Stimulated activated CD8-positive, alpha-beta memory T cell treated with anti-CD3 and anti-CD28 coated beads, Interleukin-12 subunit alpha, Interleukin-12 subunit beta, amount 100 ng/mL, for 4 hours (primary cell): Measurements from ENCODE around the gene ZNF688.
A peak's percentile ranks its signal among the peaks of the same experiment; 100 is the strongest.
"Not testable (repeated sequence)": the region's sequence is repeated elsewhere in the genome, so short reads cannot be mapped to it uniquely, and the experiment has no call there.

Source experiments
- DNase-seq: peaks from one replicate; pipeline ENCODE4 v3.0.0-alpha.2; 2020; ENCODE audit warnings: low read depth

The ZNF688 gene

DNA sequence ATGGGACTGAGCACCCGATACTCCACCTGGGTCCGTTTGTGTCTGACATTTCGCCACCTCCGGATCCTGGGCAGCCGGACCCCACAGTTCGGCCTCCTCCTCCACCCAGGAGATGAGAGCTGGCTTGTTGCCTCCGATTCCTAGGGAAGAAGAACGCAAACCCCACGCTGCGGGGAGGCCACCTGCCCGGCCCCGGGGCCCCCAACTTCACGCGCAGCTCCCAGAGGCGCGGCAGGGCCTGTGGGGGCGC lies 13.9 kb downstream of the ZNF688 start:
- DNase-seq = no peak

DNA sequence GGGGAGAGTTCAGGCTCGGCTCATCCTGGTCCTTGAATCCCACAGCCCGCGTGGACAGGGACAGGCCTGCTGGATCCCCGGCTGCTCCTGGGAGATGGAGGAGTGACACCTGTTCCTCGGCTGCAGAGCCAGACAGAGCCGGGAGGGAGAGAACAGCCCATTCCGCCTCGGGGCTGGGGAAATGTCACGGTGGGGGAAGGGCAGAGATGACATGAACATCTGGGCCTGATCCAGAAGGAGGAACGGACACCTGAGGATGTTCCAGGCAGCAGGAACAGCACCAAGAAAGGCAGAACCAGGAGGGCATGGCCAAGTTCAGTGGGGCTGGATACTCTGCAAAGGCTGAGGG lies 15.4 kb downstream of the ZNF688 start:
- no peak for DNase-seq

GRCh38 chr16:30555315-30556124 lies 16.0 kb downstream of the ZNF688 start:
- DNase-seq = no peak

- no peak for DNase-seq
These were observed 16.8 kb downstream of the ZNF688 start for GRCh38 chr16:30554557-30555314.

DNA sequence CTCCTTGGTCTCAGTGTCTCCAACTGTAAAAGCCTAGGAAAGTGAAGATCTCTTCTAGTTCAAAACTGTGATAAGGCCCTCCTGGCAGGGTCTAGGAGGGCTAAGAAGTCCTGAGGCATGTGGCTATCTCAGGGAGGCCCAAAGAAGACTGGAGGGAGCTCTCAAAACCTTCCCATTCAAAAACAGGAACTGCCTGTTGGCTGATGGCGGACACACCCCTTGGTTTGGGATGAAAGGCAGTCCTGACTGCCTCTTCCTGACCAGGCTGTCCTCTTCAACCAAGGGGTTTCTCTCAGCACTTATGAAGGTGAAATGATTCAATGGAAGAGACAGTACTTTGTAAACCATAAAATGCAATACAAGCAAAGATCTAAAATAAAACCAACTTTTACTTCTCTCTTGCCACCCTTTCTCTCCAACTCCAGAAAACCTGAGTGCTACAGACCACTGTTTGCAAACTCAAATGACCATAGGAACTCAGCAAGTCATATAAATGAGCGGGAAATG lies 18.1 kb downstream of the ZNF688 start:
- DNase-seq = no peak

DNA sequence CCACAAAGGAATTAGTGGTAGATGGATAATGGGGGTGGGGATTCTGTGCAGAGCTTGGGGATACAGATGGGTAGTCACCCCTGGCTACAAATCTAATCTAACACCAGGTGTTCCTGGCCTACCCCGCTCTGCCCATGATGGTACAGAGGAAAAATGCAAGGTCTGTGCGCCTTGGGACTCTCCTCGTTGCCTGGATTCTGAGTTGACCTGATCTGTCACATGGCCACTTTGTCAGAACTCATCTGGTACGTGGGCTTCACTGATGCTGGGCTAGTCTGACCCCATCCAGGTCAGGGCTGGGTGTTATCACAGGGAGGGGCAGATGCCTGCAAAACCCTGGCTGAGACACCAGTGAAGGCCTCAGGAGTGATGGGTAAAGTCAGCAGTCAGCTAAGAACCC lies 18.6 kb downstream of the ZNF688 start:
- DNase-seq = no peak

DNA sequence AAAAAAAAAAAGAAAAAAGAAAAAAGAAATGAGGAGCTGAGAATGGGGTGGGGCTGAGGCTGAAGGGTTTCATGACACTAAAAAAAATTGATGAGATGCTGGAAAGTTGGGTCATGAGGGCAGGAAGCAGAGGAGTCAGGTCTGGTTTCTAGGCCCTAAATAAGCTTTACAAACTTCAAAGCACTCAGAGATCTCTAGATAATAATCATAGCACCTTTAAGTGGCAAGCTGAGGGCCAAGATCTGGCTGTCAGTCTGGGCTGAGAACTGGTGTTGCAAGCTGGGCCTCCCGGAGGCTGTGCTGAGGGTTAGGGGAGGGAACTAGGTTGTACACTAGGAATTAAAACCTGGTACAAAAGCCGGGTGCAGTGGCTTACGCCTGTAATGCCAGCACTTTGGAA lies 19.7 kb downstream of the ZNF688 start:
- no peak for DNase-seq

- DNase-seq = no peak
These were observed 22.9 kb downstream of the ZNF688 start for GRCh38 chr16:30548416-30549253.

- DNase-seq = no peak
These were observed 25.4 kb downstream of the ZNF688 start for GRCh38 chr16:30546115-30546514.

- no peak for DNase-seq
These were observed 28.4 kb downstream of the ZNF688 start for GRCh38 chr16:30543067-30543466.

- no peak for DNase-seq
These were observed 29.8 kb downstream of the ZNF688 start for GRCh38 chr16:30541502-30542329.

DNA sequence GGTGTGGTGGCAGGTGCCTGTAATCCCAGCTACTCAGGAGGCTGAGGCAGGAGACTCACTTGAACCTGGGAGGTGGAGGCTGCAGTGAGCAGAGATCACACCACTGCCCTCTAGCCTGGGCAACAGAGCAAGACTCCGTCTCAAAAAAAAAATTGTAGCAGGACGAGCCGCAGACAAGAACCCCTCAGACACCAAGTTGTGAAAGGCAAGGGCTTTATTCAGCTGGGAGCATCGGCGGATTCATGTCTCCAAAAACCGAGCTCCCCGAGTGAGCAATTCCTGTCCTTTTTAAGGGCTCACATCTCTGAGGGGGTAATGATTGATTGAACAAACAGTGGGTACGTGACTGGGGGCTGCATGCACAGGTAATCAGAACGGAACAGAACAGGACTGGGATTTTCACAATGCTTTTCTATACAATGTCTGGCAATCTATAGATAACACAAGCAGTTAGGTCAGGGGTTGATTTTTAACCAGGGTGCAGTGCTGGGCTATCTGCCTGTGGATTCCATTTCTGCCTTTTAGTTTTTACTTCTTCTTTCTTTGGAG lies 30.5 kb downstream of the ZNF688 start:
- not testable (repeated sequence) for DNase-seq

DNA sequence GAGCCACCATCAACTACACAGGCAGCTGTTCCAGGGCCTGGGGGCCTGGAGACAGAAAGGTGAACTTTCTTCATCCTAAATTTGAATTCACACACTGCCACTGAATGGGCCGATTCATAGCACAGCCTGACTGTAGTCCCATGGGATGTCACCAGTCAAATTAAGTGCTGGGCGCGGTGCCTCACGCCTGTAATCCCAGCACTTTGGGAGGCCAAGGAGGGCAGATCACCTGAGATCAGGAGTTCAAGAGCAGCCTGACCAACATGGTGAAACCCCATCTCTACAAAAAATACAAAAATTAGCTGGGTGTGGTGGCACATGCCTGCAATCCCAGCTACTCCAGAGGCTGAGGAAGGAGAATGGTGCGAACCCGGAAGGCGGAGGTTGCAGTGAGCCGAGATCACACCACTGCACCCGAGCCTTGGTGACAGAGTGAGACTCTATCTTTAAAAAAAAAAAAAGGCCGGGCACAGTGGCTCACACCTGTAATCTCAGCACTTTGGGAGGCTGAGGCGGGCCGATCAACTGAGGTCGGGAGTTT lies 31.5 kb downstream of the ZNF688 start:
- DNase-seq = not testable (repeated sequence)

DNA sequence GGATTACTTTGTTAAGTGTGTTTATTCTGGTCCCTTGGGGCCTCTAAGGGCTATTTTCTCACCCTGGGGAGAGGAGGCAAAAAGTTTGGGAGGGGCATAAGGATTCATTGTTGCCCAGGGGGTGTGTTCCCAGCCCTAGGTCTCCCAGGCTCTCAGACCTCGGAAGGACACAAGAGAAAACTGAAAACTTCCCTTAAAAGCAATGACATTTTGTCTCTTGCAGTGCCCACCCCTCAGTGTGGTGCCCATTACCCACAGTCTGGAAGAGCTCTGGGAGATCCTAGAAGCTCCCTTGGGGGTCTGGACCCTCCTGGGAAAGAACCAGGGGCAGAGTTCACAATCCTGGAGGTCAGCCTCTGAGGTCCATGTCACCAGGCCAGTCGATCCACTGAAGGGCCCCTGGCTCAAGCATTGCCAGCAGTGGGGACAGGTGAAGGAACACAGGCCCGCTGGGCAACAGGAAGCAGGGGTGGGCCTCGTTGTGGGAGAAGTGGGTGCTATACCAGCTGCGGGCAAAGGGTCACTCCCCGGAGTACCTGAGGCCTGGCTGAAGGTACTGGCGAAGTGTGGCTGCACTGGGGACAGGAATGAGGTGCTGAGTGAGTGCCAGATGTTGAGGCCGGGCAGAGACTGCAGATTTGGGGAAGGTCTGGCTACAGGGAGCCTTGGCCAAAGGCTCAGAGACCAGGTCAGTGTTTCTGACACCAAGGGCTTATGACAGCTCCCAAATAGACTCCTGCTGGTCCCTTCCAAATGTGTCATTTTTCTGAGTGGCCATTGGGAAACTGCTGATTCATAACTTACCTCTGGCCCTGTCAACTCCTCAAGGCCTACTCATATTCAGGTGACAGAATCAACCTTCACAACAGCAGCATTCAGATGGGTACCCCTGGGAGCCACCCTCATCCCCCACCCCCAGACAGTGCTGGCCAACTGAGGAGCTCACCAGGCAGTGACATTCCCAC lies 32.2 kb downstream of the ZNF688 start:
- DNase-seq = no peak

GRCh38 chr16:30536391-30537024 lies 35.0 kb downstream of the ZNF688 start:
- DNase-seq = not testable (repeated sequence)

DNA sequence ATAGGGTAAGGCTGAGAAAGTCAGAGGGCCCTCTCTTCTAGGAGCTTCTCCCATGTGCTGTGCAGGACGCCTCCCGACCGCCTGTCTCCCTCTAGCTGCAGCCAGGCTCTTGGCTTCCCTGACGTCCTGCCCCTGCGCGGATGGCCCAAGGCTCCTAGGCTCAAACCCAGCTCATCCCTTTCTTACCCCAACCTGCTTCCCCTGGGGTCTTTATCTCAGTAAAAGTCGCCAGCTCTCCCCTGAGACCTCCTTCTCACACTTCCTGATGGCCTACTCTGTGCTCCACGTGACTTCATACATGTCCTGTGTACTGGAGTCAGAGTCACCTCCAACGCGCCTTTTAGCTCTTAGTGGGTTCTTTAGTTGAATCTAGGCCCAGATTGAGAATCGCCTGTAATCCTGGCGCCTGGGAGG lies 35.7 kb downstream of the ZNF688 start:
- DNase-seq = peak; percentile 48

DNA sequence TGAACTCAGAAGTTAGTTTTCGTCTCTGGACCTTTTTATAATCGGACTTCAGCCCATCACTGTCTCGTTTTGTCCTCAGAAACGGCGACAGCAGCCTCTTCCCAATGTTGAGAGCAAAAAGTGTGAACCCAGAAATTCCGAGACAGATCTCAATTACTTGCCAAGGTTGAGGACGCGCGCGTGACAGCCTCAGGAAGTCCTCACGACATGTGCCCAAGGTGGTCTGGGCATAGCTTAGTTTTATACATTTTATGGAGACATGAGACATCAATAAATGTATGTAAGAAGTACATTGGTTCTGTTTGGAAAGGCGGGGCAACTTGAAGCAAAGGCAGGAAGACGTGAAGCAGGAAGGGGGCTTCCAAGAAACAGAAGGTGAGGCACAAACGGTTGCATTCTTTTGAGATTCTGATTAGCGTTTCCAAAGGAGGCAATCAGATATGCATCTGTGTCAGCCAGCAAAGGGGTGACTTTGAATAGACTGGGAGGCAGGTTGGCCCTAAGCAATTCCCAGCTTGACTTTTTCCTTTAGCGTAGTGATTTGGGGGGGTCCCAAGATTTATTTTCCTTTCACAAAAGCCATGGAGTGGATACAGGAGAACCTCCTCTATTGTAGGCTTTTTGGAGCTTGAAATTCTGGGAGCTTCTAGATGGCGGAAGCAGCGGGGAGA lies 36.3 kb downstream of the ZNF688 start:
- no peak for DNase-seq

DNA sequence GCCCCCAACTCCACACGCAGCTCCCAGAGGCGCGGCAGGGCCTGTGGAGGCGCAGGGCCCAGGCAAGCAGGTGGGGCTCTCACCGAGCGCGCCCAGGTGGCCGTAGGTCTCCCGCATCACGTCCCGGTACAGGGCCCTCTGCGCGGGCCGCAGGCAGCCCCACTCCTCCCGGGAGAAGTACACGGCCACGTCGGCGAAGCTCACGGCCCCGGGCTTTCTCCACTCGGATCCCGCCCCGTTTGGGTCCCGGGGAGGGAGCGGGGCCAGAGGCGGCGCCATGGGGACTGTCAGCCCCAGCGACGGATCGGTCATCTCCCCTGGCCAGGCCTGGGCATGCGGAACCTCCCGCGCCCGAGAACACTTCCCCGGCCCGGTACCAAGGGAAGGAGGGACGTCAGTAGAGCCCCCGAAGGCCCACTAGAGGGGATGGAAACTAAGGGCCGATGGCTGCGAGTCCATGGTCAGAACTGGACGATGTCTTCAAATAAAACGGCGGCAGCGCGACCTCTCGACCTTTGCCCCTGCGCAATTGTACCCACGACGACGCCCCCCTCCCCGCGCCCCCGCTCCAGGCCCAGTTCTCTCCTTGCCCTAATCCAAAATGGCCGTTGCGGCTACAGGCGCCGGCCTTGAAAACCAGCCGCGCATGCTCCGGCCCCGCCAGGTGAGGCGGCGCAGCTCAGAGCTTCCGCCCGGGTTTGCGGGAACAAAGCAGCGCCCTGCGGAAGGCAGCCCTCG lies 37.0 kb downstream of the ZNF688 start, which contains the start of gene ZNF747:
ZNF747 (minus strand) TSS at position 491 of the 738 bp plus-strand sequence; CDS start at position 312, 179 bp downstream.
- DNase-seq = peak; percentile 87
